GM12878 (cell line): ENCODE data around the gene ZBED4. TPM values are rescaled to one million over a fixed set of nuclear protein-coding genes. Genes with fewer than 3 reads are reported as not detected.

ENCODE experiments used
- ATAC-seq: fragments of 200-7000 bp; cut with Tn5 transposase; 3 replicates; pipeline ENCODE4 v1.9.1; 2020; ENCODE audit warnings: mild to moderate bottlenecking, moderate library complexity
- BruUV-seq: library from RNA; stranded (reverse); fragments of 400-500 nt; replicated peaks from 2 replicates; lab custom pipeline; 2021; lab: Mats Ljungman, UMichigan
- CTCF ChIA-PET: fragments of 300-600 bp; sonication (Branson Sonifier 250); formaldehyde crosslinking; extraction: SDS; loops from one replicate; lab custom pipeline; 2021; ENCODE audit warnings: inconsistent platforms; lab: Yijun Ruan, JAX
- POLR2A ChIA-PET: fragments of 350-600 bp; formaldehyde crosslinking; extraction: SDS; loops from one replicate; lab custom pipeline; 2021; ENCODE audit warnings: inconsistent platforms; lab: Charles Lee
- RAD21 ChIA-PET: fragments of 300-600 bp; sonication (Branson Sonifier 250); formaldehyde crosslinking; loops from one replicate; lab custom pipeline; 2023; ENCODE audit warnings: antibody characterized with exemption; ENCODE audit not compliant: unreplicated experiment; lab: Charles Lee
- SMC1A ChIA-PET: fragments of 300-600 bp; sonication (Branson Sonifier 250); formaldehyde crosslinking; loops from one replicate; lab custom pipeline; 2023; ENCODE audit not compliant: unreplicated experiment, uncharacterized antibody; lab: Charles Lee
- DNase-seq: peaks from one replicate; pipeline ENCODE4 v3.0.0-alpha.2; 2011; ENCODE audit warnings: low read depth, low spot score
- FAIRE-seq: peaks from 3 replicates; lab custom pipeline; 2011; peaks lifted over from hg19 to GRCh38; lab: Jason Lieb, UNC
- H2AFZ ChIP-seq: 2 replicates; pipeline ENCODE4 v1.6.0; 2011; ENCODE audit warnings: low read depth, low read length, control low read depth; ENCODE audit not compliant: control insufficient read depth
- H3K27ac ChIP-seq: 2 replicates; pipeline ENCODE4 v1.5.1; 2011; ENCODE audit warnings: control low read depth; ENCODE audit not compliant: control insufficient read depth, insufficient read depth
- H3K27me3 ChIP-seq, 2 experiments: replicated peaks in 1 of 2; 2 replicates each; pipeline versions ENCODE4 v1.6.0 to v1.6.1; 2011; ENCODE audit warnings: low read length in 1 of 2; ENCODE audit not compliant: control insufficient read depth in 2 of 2, insufficient read depth in 2 of 2
- H3K36me3 ChIP-seq, 2 experiments: 2 replicates each; pipeline ENCODE4 v1.5.1; 2011; ENCODE audit warnings: low read length in 1 of 2; ENCODE audit not compliant: control insufficient read depth in 2 of 2, insufficient read depth in 2 of 2
- H3K4me1 ChIP-seq: 2 replicates; pipeline ENCODE4 v1.6.1; 2011; ENCODE audit warnings: mild to moderate bottlenecking, low read length, moderate library complexity, mixed read lengths; ENCODE audit not compliant: control insufficient read depth, insufficient read depth
- H3K4me2 ChIP-seq: 2 replicates; pipeline ENCODE4 v1.6.0; 2011; ENCODE audit warnings: control low read depth; ENCODE audit not compliant: control insufficient read depth, insufficient read depth
- H3K4me3 ChIP-seq: fragments of 200-600 bp; sonication (generic); 2 replicates; pipeline ENCODE4 v1.5.1; 2016
- H3K79me2 ChIP-seq: 2 replicates; pipeline ENCODE4 v1.6.0; 2011; ENCODE audit warnings: low read length; ENCODE audit not compliant: control insufficient read depth, insufficient read depth
- H3K9ac ChIP-seq: 2 replicates; pipeline ENCODE4 v1.8.0; 2011; ENCODE audit warnings: low read length, control low read depth, mixed read lengths; ENCODE audit not compliant: control insufficient read depth, insufficient read depth
- H3K9me3 ChIP-seq: replicated peaks from 3 replicates; pipeline ENCODE4 v1.5.1; 2011; ENCODE audit warnings: mild to moderate bottlenecking, low read length; ENCODE audit not compliant: control insufficient read depth, insufficient read depth
- H4K20me1 ChIP-seq: 2 replicates; pipeline ENCODE4 v1.6.0; 2011; ENCODE audit not compliant: control insufficient read depth, insufficient read depth
- BHLHE40 ChIP-seq, 2 experiments: fragments of 450-650 bp in 1 of 2; IDR thresholded peaks; 2 replicates each; pipeline ENCODE4 v1.6.1; 2011 to 2017; ENCODE audit warnings: low read depth in 2 of 2, borderline replicate concordance in 1 of 2, improper control_type of control experiment in 1 of 2, low read length in 1 of 2, mild to moderate bottlenecking in 1 of 2
- EED ChIP-seq: sonication (generic); IDR thresholded peaks from 2 replicates; pipeline ENCODE4 v1.6.1; 2016; ENCODE audit warnings: antibody characterized with exemption, low read depth
- HSF1 ChIP-seq: fragments of 150-350 bp; IDR thresholded peaks from 2 replicates; pipeline ENCODE4 v1.6.1; 2014; ENCODE audit warnings: mild to moderate bottlenecking, low read depth, low read length
- MTA3 ChIP-seq: IDR thresholded peaks from 2 replicates; pipeline ENCODE4 v1.6.1; 2012; ENCODE audit warnings: low read length, inconsistent platforms, borderline replicate concordance
- SMARCA5 ChIP-seq: fragments of 450-650 bp; IDR thresholded peaks from 2 replicates; pipeline ENCODE4 v1.6.1; 2017; ENCODE audit warnings: mild to moderate bottlenecking
- SREBF1 ChIP-seq: IDR thresholded peaks from 2 replicates; pipeline ENCODE4 v1.6.1; 2012; ENCODE audit warnings: mild to moderate bottlenecking, low read length
- SUPT20H ChIP-seq: IDR thresholded peaks from 2 replicates; pipeline ENCODE4 v1.6.1; 2011; ENCODE audit warnings: low read depth, mild to moderate bottlenecking, low read length, moderate library complexity, borderline replicate concordance; ENCODE audit not compliant: control insufficient read depth
- YY1 ChIP-seq: IDR thresholded peaks from 2 replicates; pipeline ENCODE4 v1.6.1; 2011; ENCODE audit warnings: low read depth, mild to moderate bottlenecking, low read length
- ZNF217 ChIP-seq: fragments of 450-650 bp; IDR thresholded peaks from 2 replicates; pipeline ENCODE4 v1.6.1; 2017; ENCODE audit warnings: antibody characterized with exemption, mild to moderate bottlenecking
- ZNF687 ChIP-seq: fragments of 450-650 bp; IDR thresholded peaks from 2 replicates; pipeline ENCODE4 v1.6.1; 2017; ENCODE audit warnings: mild to moderate bottlenecking, moderate library complexity
- WGBS: methylation state at CpG from one replicate; pipeline ENCODE4 v1.1.6; 2016; ENCODE audit warnings: low lambda C conversion rate; ENCODE audit not compliant: insufficient replicate concordance, insufficient coverage; ENCODE audit errors: missing lambda C conversion rate; 5-methylcytosine and 5-hydroxymethylcytosine counted together
- in situ Hi-C: fragments of 300-500 bp; cut with MboI; formaldehyde crosslinking; loops from 9 replicates; pipeline ENCODE4 v1.14.3; 2018; ENCODE audit warnings: mixed read lengths
- intact Hi-C: fragments of 100-400 bp; cut with micrococcal nuclease; formaldehyde crosslinking; loops from one replicate; pipeline ENCODE4 v1.14.2; 2022; ENCODE audit not compliant: unreplicated experiment
- polyA plus RNA-seq, 11 experiments: library from polyadenylated mRNA; depleted of rRNA in 4 of 11; unstranded in 6 of 11; stranded (reverse) in 5 of 11; fragments of >200 nt; fragmentation: Nextera tagmentation in 4 of 11; fragmentation: Illumina TruSeq in 1 of 11; extraction: Ambion mirVana in 4 of 11; extraction: Trizol in 1 of 11; gene quantifications; 1 replicate in 1 of 11; 2 replicates in 10 of 11; pipeline versions ENCODE4 v1.2.1 to v1.2.3, GENCODE V29; 2011 to 2016; ENCODE audit warnings: inconsistent platforms in 2 of 11, missing spikeins in 2 of 11, low read depth in 1 of 11
- total RNA-seq, 4 experiments: library from RNA; depleted of rRNA in 3 of 4; stranded (reverse); fragments of >200 nt in 3 of 4; fragmentation: Illumina TruSeq in 1 of 4; extraction: Trizol in 1 of 4; gene quantifications; 2 replicates each; pipeline versions ENCODE4 v1.2.1 to v1.2.3, GENCODE V29; 2013 to 2021
- TF ChIP-seq, protein P1 (sequence below): fragments of 450-650 bp; formaldehyde crosslinking; IDR thresholded peaks from 2 replicates; pipeline ENCODE4 v1.5.0; 2022; ENCODE audit warnings: mild to moderate bottlenecking, missing genetic modification characterization
- TF ChIP-seq, protein P2 (sequence below): IDR thresholded peaks from 2 replicates; pipeline ENCODE4 v1.6.1; 2012; ENCODE audit warnings: low read depth, low read length, improper control_type of control experiment

The ZBED4 gene
- total and polyA plus RNA-seq, 10 of the 15 experiments (the other 5 are each of a cell fraction or from before 2014, with no cell fraction given): 2.3 to 21.6 (median 12.8) TPM

GRCh38 chr22:49934160-49934890 is 80.7 kb downstream of the ZBED4 start:
- Histone ChIP-seq H3K4me1 (peaks cover 60% of the 10 kb centered on the region), H3K36me3 (no peaks in the 10 kb centered on the region), H3K27ac (peak overlapping the region; percentile 89), H2AFZ (no peak overlapping the region), H3K79me2 (peaks cover 7% of the 10 kb centered on the region), H3K4me2 (peak overlapping the region; percentile 97), H3K27me3 (no peaks in the 10 kb centered on the region), H3K9me3 (no peaks in the 10 kb centered on the region), H4K20me1 (no peaks in the 10 kb centered on the region), H3K4me3 (peak overlapping the region; percentile 85), H3K9ac (peak overlapping the region; percentile 93)
- RAD21 ChIA-PET: interaction anchor here (1.0 to 4.7 kb wide), 2 partner anchors 33 to 96 kb away, joined by 4 to 81 read pairs; no protein-coding TSS in a partner anchor
- SMC1A ChIA-PET: interaction anchor here (0.9 to 2.0 kb wide), 2 partner anchors 32 to 96 kb away, joined by 3 to 7 read pairs; no protein-coding TSS in a partner anchor
- POLR2A ChIA-PET: interaction anchor here (0.6 to 1.4 kb wide), 3 partner anchors 33 to 42 kb away, joined by 3 to 5 read pairs (median 3); no protein-coding TSS in a partner anchor
- WGBS: 15% methylated on average over 24 of the region's 24 CpGs
- intact Hi-C loops: loop anchor here (5.0 to 10.0 kb wide), 2 partner anchors 83 to 260 kb away; no protein-coding TSS in a partner anchor
- no peak for FAIRE-seq
- CTCF ChIA-PET: interaction anchor here (0.8 to 2.3 kb wide), 4 partner anchors 9 to 303 kb away, joined by 3 to 14 read pairs (median 3); no protein-coding TSS in a partner anchor
- peak; percentile 2; the same call in 2 of the 3 replicates for ATAC-seq
- BruUV-seq: no TSS peak
- DNase-seq: no peak
- in situ Hi-C loops: loop anchor here (5.0 kb wide), 2 partner anchors 98 to 273 kb away; no protein-coding TSS in a partner anchor
- TF ChIP-seq EED: no peak
- TF ChIP-seq ZNF687: no peak
- no peak for TF ChIP-seq YY1
- no peak for TF ChIP-seq MTA3
- no peak for TF ChIP-seq SUPT20H
- no peak for TF ChIP-seq ZNF217
- peak in 1 of 2 experiments; percentile 36; a peak in 1 of 4 replicates for TF ChIP-seq BHLHE40 (IDR thresholded peaks at IDR 0.05; ENCODE audit: borderline replicate concordance in 1 of 2, low read depth in 2 of 2, low read length in 1 of 2)
- no peak for TF ChIP-seq SMARCA5
- TF ChIP-seq HSF1: no peak
- TF ChIP-seq SREBF1: no peak
- TF ChIP-seq, protein P1, sequence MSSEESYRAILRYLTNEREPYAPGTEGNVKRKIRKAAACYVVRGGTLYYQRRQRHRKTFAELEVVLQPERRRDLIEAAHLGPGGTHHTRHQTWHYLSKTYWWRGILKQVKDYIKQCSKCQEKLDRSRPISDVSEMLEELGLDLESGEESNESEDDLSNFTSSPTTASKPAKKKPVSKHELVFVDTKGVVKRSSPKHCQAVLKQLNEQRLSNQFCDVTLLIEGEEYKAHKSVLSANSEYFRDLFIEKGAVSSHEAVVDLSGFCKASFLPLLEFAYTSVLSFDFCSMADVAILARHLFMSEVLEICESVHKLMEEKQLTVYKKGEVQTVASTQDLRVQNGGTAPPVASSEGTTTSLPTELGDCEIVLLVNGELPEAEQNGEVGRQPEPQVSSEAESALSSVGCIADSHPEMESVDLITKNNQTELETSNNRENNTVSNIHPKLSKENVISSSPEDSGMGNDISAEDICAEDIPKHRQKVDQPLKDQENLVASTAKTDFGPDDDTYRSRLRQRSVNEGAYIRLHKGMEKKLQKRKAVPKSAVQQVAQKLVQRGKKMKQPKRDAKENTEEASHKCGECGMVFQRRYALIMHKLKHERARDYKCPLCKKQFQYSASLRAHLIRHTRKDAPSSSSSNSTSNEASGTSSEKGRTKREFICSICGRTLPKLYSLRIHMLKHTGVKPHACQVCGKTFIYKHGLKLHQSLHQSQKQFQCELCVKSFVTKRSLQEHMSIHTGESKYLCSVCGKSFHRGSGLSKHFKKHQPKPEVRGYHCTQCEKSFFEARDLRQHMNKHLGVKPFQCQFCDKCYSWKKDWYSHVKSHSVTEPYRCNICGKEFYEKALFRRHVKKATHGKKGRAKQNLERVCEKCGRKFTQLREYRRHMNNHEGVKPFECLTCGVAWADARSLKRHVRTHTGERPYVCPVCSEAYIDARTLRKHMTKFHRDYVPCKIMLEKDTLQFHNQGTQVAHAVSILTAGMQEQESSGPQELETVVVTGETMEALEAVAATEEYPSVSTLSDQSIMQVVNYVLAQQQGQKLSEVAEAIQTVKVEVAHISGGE (CRISPR knock-in tag): no peak
- TF ChIP-seq, protein P2, sequence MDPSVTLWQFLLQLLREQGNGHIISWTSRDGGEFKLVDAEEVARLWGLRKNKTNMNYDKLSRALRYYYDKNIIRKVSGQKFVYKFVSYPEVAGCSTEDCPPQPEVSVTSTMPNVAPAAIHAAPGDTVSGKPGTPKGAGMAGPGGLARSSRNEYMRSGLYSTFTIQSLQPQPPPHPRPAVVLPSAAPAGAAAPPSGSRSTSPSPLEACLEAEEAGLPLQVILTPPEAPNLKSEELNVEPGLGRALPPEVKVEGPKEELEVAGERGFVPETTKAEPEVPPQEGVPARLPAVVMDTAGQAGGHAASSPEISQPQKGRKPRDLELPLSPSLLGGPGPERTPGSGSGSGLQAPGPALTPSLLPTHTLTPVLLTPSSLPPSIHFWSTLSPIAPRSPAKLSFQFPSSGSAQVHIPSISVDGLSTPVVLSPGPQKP: no peak
